IMR-90 (cell line): ENCODE data around the gene ASB17. TPM values are rescaled to one million over a fixed set of nuclear protein-coding genes. Genes with fewer than 3 reads are reported as not detected.

Experiments
- ATAC-seq: fragments of 200-7000 bp; cut with Tn5 transposase; 2 replicates; pipeline ENCODE4 v1.9.1; 2020; ENCODE audit warnings: low read depth, mild to moderate bottlenecking, moderate library complexity
- BruUV-seq: library from RNA; stranded (reverse); fragments of 400-500 nt; replicated peaks from 2 replicates; lab custom pipeline; 2021; lab: Mats Ljungman, UMichigan
- CTCF ChIA-PET: fragments of 300-600 bp; formaldehyde crosslinking; extraction: SDS; loops from one replicate; lab custom pipeline; 2021; ENCODE audit warnings: antibody characterized with exemption; lab: Yijun Ruan, JAX
- POLR2A ChIA-PET: fragments of 300-600 bp; sonication (Branson Sonifier 250); formaldehyde crosslinking; loops from one replicate; lab custom pipeline; 2022; ENCODE audit warnings: antibody characterized with exemption; ENCODE audit not compliant: unreplicated experiment; lab: Charles Lee
- DNase-seq: peaks from one replicate; pipeline ENCODE4 v3.0.0; 2013
- H2AFZ ChIP-seq: replicated peaks from 2 replicates; pipeline ENCODE3; 2013; ENCODE audit warnings: low read length, mild to moderate bottlenecking; ENCODE audit not compliant: poor library complexity
- H2AK5ac ChIP-seq: 2 replicates; pipeline ENCODE4 v1.6.1; 2013; ENCODE audit warnings: low read depth, low read length, inconsistent platforms
- H2AK9ac ChIP-seq: replicated peaks from 2 replicates; pipeline ENCODE3; 2013; ENCODE audit warnings: mild to moderate bottlenecking, low read depth, low read length, moderate library complexity; ENCODE audit not compliant: poor library complexity
- H2BK120ac ChIP-seq: 2 replicates; pipeline ENCODE4 v1.6.1; 2013; ENCODE audit warnings: low read depth, low read length, inconsistent platforms
- H2BK15ac ChIP-seq: 3 replicates; pipeline ENCODE4 v1.6.1; 2013; ENCODE audit warnings: low read depth, low read length, inconsistent platforms
- H2BK20ac ChIP-seq: 2 replicates; pipeline ENCODE4 v1.6.1; 2013; ENCODE audit warnings: low read depth, mild to moderate bottlenecking, inconsistent platforms, low read length, moderate library complexity
- H2BK5ac ChIP-seq: 2 replicates; pipeline ENCODE4 v1.6.1; 2013; ENCODE audit warnings: mild to moderate bottlenecking, low read depth, low read length, inconsistent platforms; ENCODE audit not compliant: poor library complexity, severe bottlenecking
- H3K14ac ChIP-seq: replicated peaks from 2 replicates; pipeline ENCODE4 v1.6.1; 2013; ENCODE audit warnings: low read depth, low read length, inconsistent platforms
- H3K18ac ChIP-seq: 2 replicates; pipeline ENCODE4 v1.6.1; 2013; ENCODE audit warnings: low read depth, low read length, control low read depth
- H3K23ac ChIP-seq: 2 replicates; pipeline ENCODE4 v1.6.1; 2013; ENCODE audit warnings: low read depth, low read length, inconsistent platforms
- H3K27ac ChIP-seq: 2 replicates; pipeline ENCODE4 v1.5.1; 2013; ENCODE audit warnings: mild to moderate bottlenecking, control low read depth, low read length; ENCODE audit not compliant: insufficient read depth
- H3K27me3 ChIP-seq: 2 replicates; pipeline ENCODE4 v1.6.1; 2013; ENCODE audit warnings: low read length; ENCODE audit not compliant: control insufficient read depth, insufficient read depth
- H3K36me3 ChIP-seq: 2 replicates; pipeline ENCODE4 v1.6.1; 2013; ENCODE audit warnings: low read length, mixed read lengths; ENCODE audit not compliant: control insufficient read depth, insufficient read depth
- H3K4ac ChIP-seq: 2 replicates; pipeline ENCODE4 v1.6.1; 2013; ENCODE audit warnings: low read depth, low read length, inconsistent platforms
- H3K4me1 ChIP-seq: 2 replicates; pipeline ENCODE4 v1.6.1; 2013; ENCODE audit warnings: low read length, mixed read lengths; ENCODE audit not compliant: control insufficient read depth, insufficient read depth
- H3K4me2 ChIP-seq: 2 replicates; pipeline ENCODE4 v1.6.1; 2013; ENCODE audit warnings: low read depth, mild to moderate bottlenecking, control low read depth, low read length, moderate library complexity
- H3K4me3 ChIP-seq: 2 replicates; pipeline ENCODE4 v1.5.1; 2013; ENCODE audit warnings: low read depth, mild to moderate bottlenecking, control low read depth, low read length, moderate library complexity; ENCODE audit not compliant: insufficient read depth
- H3K56ac ChIP-seq: 2 replicates; pipeline ENCODE4 v1.6.1; 2013; ENCODE audit warnings: low read length, inconsistent platforms; ENCODE audit not compliant: insufficient read depth; ENCODE audit errors: extremely low read depth
- H3K79me1 ChIP-seq, 2 experiments: 2 replicates each; pipeline ENCODE4 v1.6.1; 2013; ENCODE audit warnings: low read length in 2 of 2, inconsistent platforms in 1 of 2, low read depth in 1 of 2
- H3K9ac ChIP-seq: 2 replicates; pipeline ENCODE4 v1.6.1; 2013; ENCODE audit warnings: low read depth, low read length, control low read depth
- H3K9me1 ChIP-seq: 2 replicates; pipeline ENCODE4 v1.6.1; 2013; ENCODE audit warnings: low read length, inconsistent platforms; ENCODE audit not compliant: insufficient read depth
- H3K9me3 ChIP-seq: 2 replicates; pipeline ENCODE4 v1.6.1; 2013; ENCODE audit warnings: low read length; ENCODE audit not compliant: control insufficient read depth, insufficient read depth
- H4K20me1 ChIP-seq: 2 replicates; pipeline ENCODE4 v1.6.1; 2013; ENCODE audit warnings: low read length, inconsistent platforms; ENCODE audit not compliant: insufficient read depth
- H4K5ac ChIP-seq: 2 replicates; pipeline ENCODE4 v1.6.1; 2013; ENCODE audit warnings: mild to moderate bottlenecking, low read depth, low read length, control low read depth
- H4K8ac ChIP-seq, 2 experiments: 2 replicates each; pipeline ENCODE4 v1.6.1; 2013; ENCODE audit warnings: low read depth in 2 of 2, low read length in 2 of 2, control low read depth in 1 of 2, inconsistent platforms in 1 of 2
- H4K91ac ChIP-seq: 2 replicates; pipeline ENCODE4 v1.6.1; 2013; ENCODE audit warnings: low read depth, low read length, inconsistent platforms; ENCODE audit not compliant: insufficient read depth
- CTCF ChIP-seq: conservative IDR thresholded peaks from 2 replicates; pipeline ENCODE4 v1.5.1; 2012; ENCODE audit warnings: mild to moderate bottlenecking, low read depth, low read length, improper control_type of control experiment
- ELK1 ChIP-seq: fragments of 150-350 bp; IDR thresholded peaks from 2 replicates; pipeline ENCODE4 v1.6.1; 2016; ENCODE audit warnings: low read depth, mild to moderate bottlenecking, low read length, moderate library complexity, borderline replicate concordance
- MAFK ChIP-seq: IDR thresholded peaks from 2 replicates; pipeline ENCODE4 v1.6.1; 2012; ENCODE audit warnings: low read depth, low read length, improper control_type of control experiment
- MXI1 ChIP-seq: IDR thresholded peaks from 2 replicates; pipeline ENCODE4 v1.6.1; 2012; ENCODE audit warnings: low read depth, mild to moderate bottlenecking, low read length, moderate library complexity, borderline replicate concordance
- POLR2A ChIP-seq: IDR thresholded peaks from 2 replicates; pipeline ENCODE4 v1.6.1; 2012; ENCODE audit warnings: mild to moderate bottlenecking, low read depth, low read length
- RAD21 ChIP-seq: IDR thresholded peaks from 2 replicates; pipeline ENCODE4 v1.6.1; 2012; ENCODE audit warnings: low read length, improper control_type of control experiment
- RFX5 ChIP-seq: IDR thresholded peaks from 2 replicates; pipeline ENCODE4 v1.8.0; 2012; ENCODE audit warnings: low read depth, mild to moderate bottlenecking, low read length, moderate library complexity
- SMC3 ChIP-seq: fragments of 150-350 bp; IDR thresholded peaks from 2 replicates; pipeline ENCODE4 v1.6.1; 2016; ENCODE audit warnings: low read depth, mild to moderate bottlenecking, antibody characterized with exemption, low read length, moderate library complexity
- dilution Hi-C: fragments of 300-500 bp; cut with HindIII; formaldehyde crosslinking; loops from one replicate; pipeline ENCODE4 v1.14.3; 2018; ENCODE audit warnings: low sequenced_read_pairs; ENCODE audit not compliant: unreplicated experiment
- in situ Hi-C: fragments of 300-500 bp; cut with MboI; formaldehyde crosslinking; loops from 3 replicates; pipeline ENCODE4 v1.14.3; 2019; ENCODE audit warnings: low sequenced_read_pairs, inconsistent platforms, mixed read lengths
- intact Hi-C: fragments of 100-400 bp; cut with micrococcal nuclease; formaldehyde crosslinking; loops from 2 replicates; pipeline ENCODE4 v1.10.0; 2022
- polyA plus RNA-seq, 3 experiments: library from polyadenylated mRNA; depleted of rRNA; stranded (reverse); fragments of >200 nt; gene quantifications; 2 replicates each; pipeline ENCODE4 v1.2.3, GENCODE V29; 2012; ENCODE audit warnings: low replicate concordance in 1 of 3
- total RNA-seq: library from RNA; depleted of rRNA; stranded (reverse); fragments of >200 nt; gene quantifications from 2 replicates; pipeline ENCODE4 v1.2.3, GENCODE V29; 2012

The ASB17 gene
- total and polyA plus RNA-seq, 2 of the 4 experiments (the other 2 are of a cell fraction) = not detected

- no peak overlapping the region for H3K4me2 ChIP-seq
- in situ Hi-C loops = no loop called here
- no peak overlapping the region for H3K14ac ChIP-seq
- no peak overlapping the region for H4K91ac ChIP-seq
- H3K4ac ChIP-seq = no peak overlapping the region
- no peaks in the 10 kb centered on the region for H3K9me3 ChIP-seq
- DNase-seq (peak; percentile 14), ATAC-seq (no peak)
- H3K4me3 ChIP-seq = no peak overlapping the region
- H3K27me3 ChIP-seq = no peaks in the 10 kb centered on the region
- H2AFZ ChIP-seq = no peak overlapping the region
- H2AK5ac ChIP-seq = no peak overlapping the region
- no peaks in the 10 kb centered on the region for H3K4me1 ChIP-seq
- H3K56ac ChIP-seq = no peak overlapping the region
- H4K20me1 ChIP-seq = no peaks in the 10 kb centered on the region
- no peak overlapping the region for H3K18ac ChIP-seq
- BruUV-seq = no TSS peak
- H3K9ac ChIP-seq = no peak overlapping the region
- H4K5ac ChIP-seq = no peak overlapping the region
- POLR2A ChIA-PET = no interaction called here
- no peak overlapping the region for H3K27ac ChIP-seq
- CTCF ChIA-PET = no interaction called here
- H2BK5ac ChIP-seq = no peak overlapping the region
- H3K23ac ChIP-seq = no peak overlapping the region
- H4K8ac ChIP-seq = no peak overlapping the region
- TF ChIP-seq MXI1 = no peak
- TF ChIP-seq ELK1 = no peak
- peak; percentile 32 for TF ChIP-seq MAFK
- no peak for TF ChIP-seq POLR2A
- TF ChIP-seq SMC3 = no peak
- TF ChIP-seq CTCF = no peak
- TF ChIP-seq RFX5 = no peak
- TF ChIP-seq RAD21 = no peak
- H3K9me1 ChIP-seq = no peaks in the 10 kb centered on the region
- no peak overlapping the region for H2BK20ac ChIP-seq
- H2BK120ac ChIP-seq = no peak overlapping the region
- H2AK9ac ChIP-seq = no peak overlapping the region
- no peaks in the 10 kb centered on the region for H3K36me3 ChIP-seq
- no peaks in the 10 kb centered on the region for H3K79me1 ChIP-seq
- intact Hi-C loops = no loop called here
- dilution Hi-C loops = no loop called here
- no peak overlapping the region for H2BK15ac ChIP-seq
Measured at GRCh38 chr1:75954586-75954985, 22.4 kb upstream of the ASB17 start.
